IMR-90 (cell line): ENCODE results near the gene MSMO1. TPM values are rescaled to one million over a fixed set of nuclear protein-coding genes. Genes with fewer than 3 reads are reported as not detected.

Experiments used
- ATAC-seq: fragments of 200-7000 bp; cut with Tn5 transposase; 2 replicates; pipeline ENCODE4 v1.9.1; 2020; ENCODE audit warnings: low read depth, mild to moderate bottlenecking, moderate library complexity
- BruUV-seq: library from RNA; stranded (reverse); fragments of 400-500 nt; replicated peaks from 2 replicates; lab custom pipeline; 2021; lab: Mats Ljungman, UMichigan
- CTCF ChIA-PET: fragments of 300-600 bp; formaldehyde crosslinking; extraction: SDS; loops from one replicate; lab custom pipeline; 2021; ENCODE audit warnings: antibody characterized with exemption; lab: Yijun Ruan, JAX
- POLR2A ChIA-PET: fragments of 300-600 bp; sonication (Branson Sonifier 250); formaldehyde crosslinking; loops from one replicate; lab custom pipeline; 2022; ENCODE audit warnings: antibody characterized with exemption; ENCODE audit not compliant: unreplicated experiment; lab: Charles Lee
- DNase-seq: peaks from one replicate; pipeline ENCODE4 v3.0.0; 2013
- H2AFZ ChIP-seq: replicated peaks from 2 replicates; pipeline ENCODE3; 2013; ENCODE audit warnings: low read length, mild to moderate bottlenecking; ENCODE audit not compliant: poor library complexity
- H2AK5ac ChIP-seq: 2 replicates; pipeline ENCODE4 v1.6.1; 2013; ENCODE audit warnings: low read depth, low read length, inconsistent platforms
- H2AK9ac ChIP-seq: replicated peaks from 2 replicates; pipeline ENCODE3; 2013; ENCODE audit warnings: mild to moderate bottlenecking, low read depth, low read length, moderate library complexity; ENCODE audit not compliant: poor library complexity
- H2BK120ac ChIP-seq: 2 replicates; pipeline ENCODE4 v1.6.1; 2013; ENCODE audit warnings: low read depth, low read length, inconsistent platforms
- H2BK15ac ChIP-seq: 3 replicates; pipeline ENCODE4 v1.6.1; 2013; ENCODE audit warnings: low read depth, low read length, inconsistent platforms
- H2BK20ac ChIP-seq: 2 replicates; pipeline ENCODE4 v1.6.1; 2013; ENCODE audit warnings: low read depth, mild to moderate bottlenecking, inconsistent platforms, low read length, moderate library complexity
- H2BK5ac ChIP-seq: 2 replicates; pipeline ENCODE4 v1.6.1; 2013; ENCODE audit warnings: mild to moderate bottlenecking, low read depth, low read length, inconsistent platforms; ENCODE audit not compliant: poor library complexity, severe bottlenecking
- H3K14ac ChIP-seq: replicated peaks from 2 replicates; pipeline ENCODE4 v1.6.1; 2013; ENCODE audit warnings: low read depth, low read length, inconsistent platforms
- H3K18ac ChIP-seq: 2 replicates; pipeline ENCODE4 v1.6.1; 2013; ENCODE audit warnings: low read depth, low read length, control low read depth
- H3K23ac ChIP-seq: 2 replicates; pipeline ENCODE4 v1.6.1; 2013; ENCODE audit warnings: low read depth, low read length, inconsistent platforms
- H3K27ac ChIP-seq: 2 replicates; pipeline ENCODE4 v1.5.1; 2013; ENCODE audit warnings: mild to moderate bottlenecking, control low read depth, low read length; ENCODE audit not compliant: insufficient read depth
- H3K27me3 ChIP-seq: 2 replicates; pipeline ENCODE4 v1.6.1; 2013; ENCODE audit warnings: low read length; ENCODE audit not compliant: control insufficient read depth, insufficient read depth
- H3K36me3 ChIP-seq: 2 replicates; pipeline ENCODE4 v1.6.1; 2013; ENCODE audit warnings: low read length, mixed read lengths; ENCODE audit not compliant: control insufficient read depth, insufficient read depth
- H3K4ac ChIP-seq: 2 replicates; pipeline ENCODE4 v1.6.1; 2013; ENCODE audit warnings: low read depth, low read length, inconsistent platforms
- H3K4me1 ChIP-seq: 2 replicates; pipeline ENCODE4 v1.6.1; 2013; ENCODE audit warnings: low read length, mixed read lengths; ENCODE audit not compliant: control insufficient read depth, insufficient read depth
- H3K4me2 ChIP-seq: 2 replicates; pipeline ENCODE4 v1.6.1; 2013; ENCODE audit warnings: low read depth, mild to moderate bottlenecking, control low read depth, low read length, moderate library complexity
- H3K4me3 ChIP-seq: 2 replicates; pipeline ENCODE4 v1.5.1; 2013; ENCODE audit warnings: low read depth, mild to moderate bottlenecking, control low read depth, low read length, moderate library complexity; ENCODE audit not compliant: insufficient read depth
- H3K56ac ChIP-seq: 2 replicates; pipeline ENCODE4 v1.6.1; 2013; ENCODE audit warnings: low read length, inconsistent platforms; ENCODE audit not compliant: insufficient read depth; ENCODE audit errors: extremely low read depth
- H3K79me1 ChIP-seq, 2 experiments: 2 replicates each; pipeline ENCODE4 v1.6.1; 2013; ENCODE audit warnings: low read length in 2 of 2, inconsistent platforms in 1 of 2, low read depth in 1 of 2
- H3K9ac ChIP-seq: 2 replicates; pipeline ENCODE4 v1.6.1; 2013; ENCODE audit warnings: low read depth, low read length, control low read depth
- H3K9me1 ChIP-seq: 2 replicates; pipeline ENCODE4 v1.6.1; 2013; ENCODE audit warnings: low read length, inconsistent platforms; ENCODE audit not compliant: insufficient read depth
- H3K9me3 ChIP-seq: 2 replicates; pipeline ENCODE4 v1.6.1; 2013; ENCODE audit warnings: low read length; ENCODE audit not compliant: control insufficient read depth, insufficient read depth
- H4K20me1 ChIP-seq: 2 replicates; pipeline ENCODE4 v1.6.1; 2013; ENCODE audit warnings: low read length, inconsistent platforms; ENCODE audit not compliant: insufficient read depth
- H4K5ac ChIP-seq: 2 replicates; pipeline ENCODE4 v1.6.1; 2013; ENCODE audit warnings: mild to moderate bottlenecking, low read depth, low read length, control low read depth
- H4K8ac ChIP-seq, 2 experiments: 2 replicates each; pipeline ENCODE4 v1.6.1; 2013; ENCODE audit warnings: low read depth in 2 of 2, low read length in 2 of 2, control low read depth in 1 of 2, inconsistent platforms in 1 of 2
- H4K91ac ChIP-seq: 2 replicates; pipeline ENCODE4 v1.6.1; 2013; ENCODE audit warnings: low read depth, low read length, inconsistent platforms; ENCODE audit not compliant: insufficient read depth
- BHLHE40 ChIP-seq: fragments of 150-350 bp; IDR thresholded peaks from 2 replicates; pipeline ENCODE4 v1.6.1; 2016; ENCODE audit warnings: mild to moderate bottlenecking, low read depth, low read length
- CEBPB ChIP-seq: IDR thresholded peaks from 2 replicates; pipeline ENCODE4 v1.6.1; 2012; ENCODE audit warnings: low read depth, low read length, improper control_type of control experiment
- CHD1 ChIP-seq: IDR thresholded peaks from 2 replicates; pipeline ENCODE4 v1.6.1; 2012; ENCODE audit warnings: low read depth, low read length, improper control_type of control experiment
- FOS ChIP-seq: fragments of 150-350 bp; IDR thresholded peaks from 2 replicates; pipeline ENCODE4 v1.6.1; 2016; ENCODE audit warnings: low read depth, low read length
- MAFK ChIP-seq: IDR thresholded peaks from 2 replicates; pipeline ENCODE4 v1.6.1; 2012; ENCODE audit warnings: low read depth, low read length, improper control_type of control experiment
- MAZ ChIP-seq: IDR thresholded peaks from 2 replicates; pipeline ENCODE4 v1.6.1; 2012; ENCODE audit warnings: low read depth, mild to moderate bottlenecking, low read length, improper control_type of control experiment, moderate library complexity, borderline replicate concordance
- MXI1 ChIP-seq: IDR thresholded peaks from 2 replicates; pipeline ENCODE4 v1.6.1; 2012; ENCODE audit warnings: low read depth, mild to moderate bottlenecking, low read length, moderate library complexity, borderline replicate concordance
- NFE2L2 ChIP-seq: fragments of 150-350 bp; IDR thresholded peaks from 2 replicates; pipeline ENCODE4 v1.6.1; 2016; ENCODE audit warnings: low read depth, mild to moderate bottlenecking, low read length
- POLR2A ChIP-seq: IDR thresholded peaks from 2 replicates; pipeline ENCODE4 v1.6.1; 2012; ENCODE audit warnings: mild to moderate bottlenecking, low read depth, low read length
- RAD21 ChIP-seq: IDR thresholded peaks from 2 replicates; pipeline ENCODE4 v1.6.1; 2012; ENCODE audit warnings: low read length, improper control_type of control experiment
- RCOR1 ChIP-seq: IDR thresholded peaks from 2 replicates; pipeline ENCODE4 v1.6.1; 2012; ENCODE audit warnings: mild to moderate bottlenecking, low read length, improper control_type of control experiment; ENCODE audit not compliant: insufficient replicate concordance
- SMC3 ChIP-seq: fragments of 150-350 bp; IDR thresholded peaks from 2 replicates; pipeline ENCODE4 v1.6.1; 2016; ENCODE audit warnings: low read depth, mild to moderate bottlenecking, antibody characterized with exemption, low read length, moderate library complexity
- WGBS, 2 experiments: methylation state at CpG; one replicate each; pipeline versions ENCODE4 v1.1.5 to v1.1.7; 2013; ENCODE audit warnings: missing lambda C conversion rate in 2 of 2; ENCODE audit not compliant: insufficient read length in 1 of 2; ENCODE audit errors: extremely low coverage in 2 of 2; 5-methylcytosine and 5-hydroxymethylcytosine counted together
- dilution Hi-C: fragments of 300-500 bp; cut with HindIII; formaldehyde crosslinking; loops from one replicate; pipeline ENCODE4 v1.14.3; 2018; ENCODE audit warnings: low sequenced_read_pairs; ENCODE audit not compliant: unreplicated experiment
- in situ Hi-C: fragments of 300-500 bp; cut with MboI; formaldehyde crosslinking; loops from 3 replicates; pipeline ENCODE4 v1.14.3; 2019; ENCODE audit warnings: low sequenced_read_pairs, inconsistent platforms, mixed read lengths
- intact Hi-C: fragments of 100-400 bp; cut with micrococcal nuclease; formaldehyde crosslinking; loops from 2 replicates; pipeline ENCODE4 v1.10.0; 2022
- polyA plus RNA-seq, 3 experiments: library from polyadenylated mRNA; depleted of rRNA; stranded (reverse); fragments of >200 nt; gene quantifications; 2 replicates each; pipeline ENCODE4 v1.2.3, GENCODE V29; 2012; ENCODE audit warnings: low replicate concordance in 1 of 3
- total RNA-seq: library from RNA; depleted of rRNA; stranded (reverse); fragments of >200 nt; gene quantifications from 2 replicates; pipeline ENCODE4 v1.2.3, GENCODE V29; 2012
- TF ChIP-seq, protein P1 (sequence below): fragments of 150-350 bp; IDR thresholded peaks from 2 replicates; pipeline ENCODE4 v1.6.1; 2017; ENCODE audit warnings: mild to moderate bottlenecking, antibody characterized with exemption, low read length, low read depth
- TF ChIP-seq, protein P2 (sequence below): fragments of 150-350 bp; IDR thresholded peaks from 2 replicates; pipeline ENCODE4 v1.6.1; 2016; ENCODE audit warnings: low read depth, mild to moderate bottlenecking, low read length, moderate library complexity, borderline replicate concordance
- TF ChIP-seq, protein P3 (sequence below): conservative IDR thresholded peaks from 2 replicates; pipeline ENCODE4 v1.5.1; 2012; ENCODE audit warnings: mild to moderate bottlenecking, low read depth, low read length, improper control_type of control experiment

MSMO1 gene
- total and polyA plus RNA-seq, 2 of the 4 experiments (the other 2 are of a cell fraction) = 40.1 to 42.1 TPM

DNA sequence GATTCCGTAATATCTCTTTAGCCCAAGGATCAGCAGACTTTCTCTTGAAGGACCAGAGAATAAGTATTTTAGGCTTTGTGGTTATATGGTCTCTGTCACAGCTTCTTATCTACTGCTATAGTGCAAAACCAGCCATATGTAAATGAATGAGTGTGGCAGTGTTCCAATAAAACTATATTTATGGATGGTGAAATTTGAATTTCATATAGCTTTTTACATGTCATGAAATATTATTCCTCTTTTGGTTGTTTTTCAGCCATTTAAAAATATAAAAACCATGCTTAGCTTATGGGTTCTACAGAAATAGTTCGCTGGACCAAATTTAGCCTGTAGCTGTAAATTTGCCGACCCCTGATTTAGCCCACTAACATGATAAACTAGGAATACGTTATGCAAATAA is 18.0 kb upstream of the MSMO1 start:
- in situ Hi-C loops (no loop called here), intact Hi-C loops (no loop called here), dilution Hi-C loops (no loop called here)
- Histone ChIP-seq H3K27me3 (no peaks in the 10 kb centered on the region), H4K20me1 (no peaks in the 10 kb centered on the region), H2AK9ac (no peak overlapping the region), H2BK15ac (no peak overlapping the region), H3K4ac (no peak overlapping the region), H3K9ac (no peak overlapping the region), H2AK5ac (no peak overlapping the region), H3K27ac (no peak overlapping the region), H3K4me1 (no peaks in the 10 kb centered on the region), H3K18ac (no peak overlapping the region), H3K14ac (no peak overlapping the region), H3K4me2 (no peak overlapping the region), H3K9me1 (no peaks in the 10 kb centered on the region), H3K56ac (no peak overlapping the region), H2BK20ac (no peak overlapping the region), H2AFZ (no peak overlapping the region), H3K9me3 (no peaks in the 10 kb centered on the region), H4K8ac (no peak overlapping the region), H3K36me3 (peaks cover 2% of the 10 kb centered on the region; the same call in 1 of the 2 replicates), H3K79me1 (peaks cover 0 to 5% of the 10 kb centered on the region in 2 experiments; a peak in 1 of 4 replicates), H3K4me3 (no peak overlapping the region), H4K5ac (no peak overlapping the region), H3K23ac (no peak overlapping the region), H2BK5ac (no peak overlapping the region), H4K91ac (no peak overlapping the region), H2BK120ac (no peak overlapping the region)
- no peak for TF ChIP-seq MAZ
- no peak for TF ChIP-seq NFE2L2
- no peak for TF ChIP-seq SMC3
- no peak for TF ChIP-seq CHD1
- TF ChIP-seq, protein P1, sequence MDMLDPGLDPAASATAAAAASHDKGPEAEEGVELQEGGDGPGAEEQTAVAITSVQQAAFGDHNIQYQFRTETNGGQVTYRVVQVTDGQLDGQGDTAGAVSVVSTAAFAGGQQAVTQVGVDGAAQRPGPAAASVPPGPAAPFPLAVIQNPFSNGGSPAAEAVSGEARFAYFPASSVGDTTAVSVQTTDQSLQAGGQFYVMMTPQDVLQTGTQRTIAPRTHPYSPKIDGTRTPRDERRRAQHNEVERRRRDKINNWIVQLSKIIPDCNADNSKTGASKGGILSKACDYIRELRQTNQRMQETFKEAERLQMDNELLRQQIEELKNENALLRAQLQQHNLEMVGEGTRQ = no peak
- no peak for TF ChIP-seq RAD21
- TF ChIP-seq FOS = no peak
- TF ChIP-seq RCOR1 = no peak
- TF ChIP-seq, protein P2, sequence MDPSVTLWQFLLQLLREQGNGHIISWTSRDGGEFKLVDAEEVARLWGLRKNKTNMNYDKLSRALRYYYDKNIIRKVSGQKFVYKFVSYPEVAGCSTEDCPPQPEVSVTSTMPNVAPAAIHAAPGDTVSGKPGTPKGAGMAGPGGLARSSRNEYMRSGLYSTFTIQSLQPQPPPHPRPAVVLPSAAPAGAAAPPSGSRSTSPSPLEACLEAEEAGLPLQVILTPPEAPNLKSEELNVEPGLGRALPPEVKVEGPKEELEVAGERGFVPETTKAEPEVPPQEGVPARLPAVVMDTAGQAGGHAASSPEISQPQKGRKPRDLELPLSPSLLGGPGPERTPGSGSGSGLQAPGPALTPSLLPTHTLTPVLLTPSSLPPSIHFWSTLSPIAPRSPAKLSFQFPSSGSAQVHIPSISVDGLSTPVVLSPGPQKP = no peak
- TF ChIP-seq MAFK = no peak
- TF ChIP-seq, protein P3, sequence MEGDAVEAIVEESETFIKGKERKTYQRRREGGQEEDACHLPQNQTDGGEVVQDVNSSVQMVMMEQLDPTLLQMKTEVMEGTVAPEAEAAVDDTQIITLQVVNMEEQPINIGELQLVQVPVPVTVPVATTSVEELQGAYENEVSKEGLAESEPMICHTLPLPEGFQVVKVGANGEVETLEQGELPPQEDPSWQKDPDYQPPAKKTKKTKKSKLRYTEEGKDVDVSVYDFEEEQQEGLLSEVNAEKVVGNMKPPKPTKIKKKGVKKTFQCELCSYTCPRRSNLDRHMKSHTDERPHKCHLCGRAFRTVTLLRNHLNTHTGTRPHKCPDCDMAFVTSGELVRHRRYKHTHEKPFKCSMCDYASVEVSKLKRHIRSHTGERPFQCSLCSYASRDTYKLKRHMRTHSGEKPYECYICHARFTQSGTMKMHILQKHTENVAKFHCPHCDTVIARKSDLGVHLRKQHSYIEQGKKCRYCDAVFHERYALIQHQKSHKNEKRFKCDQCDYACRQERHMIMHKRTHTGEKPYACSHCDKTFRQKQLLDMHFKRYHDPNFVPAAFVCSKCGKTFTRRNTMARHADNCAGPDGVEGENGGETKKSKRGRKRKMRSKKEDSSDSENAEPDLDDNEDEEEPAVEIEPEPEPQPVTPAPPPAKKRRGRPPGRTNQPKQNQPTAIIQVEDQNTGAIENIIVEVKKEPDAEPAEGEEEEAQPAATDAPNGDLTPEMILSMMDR = no peak
- TF ChIP-seq BHLHE40 = no peak
- no peak for TF ChIP-seq POLR2A
- no peak for TF ChIP-seq CEBPB
- no peak for TF ChIP-seq MXI1
- POLR2A ChIA-PET = no interaction called here
- WGBS, 2 experiments = 100% methylated on average over 1 of the region's 4 CpGs; no CpG with 5 or more reads in 1 of the 2 experiments
- BruUV-seq = no TSS peak
- DNase-seq (no peak), ATAC-seq (no peak)
- CTCF ChIA-PET = no interaction called here
